Cardiac fibroblast (primary cell): ENCODE data around the gene SUPT3H.

Experiments used
- DNase-seq, 2 donors: peaks; one replicate each; pipeline versions ENCODE4 v3.0.0 to v3.0.0-alpha.2; 2010; ENCODE audit warnings: low read depth in 2 of 2
- H3K4me3 ChIP-seq, 2 donors: replicated peaks in 1 of 2; 1 replicate in 1 of 2; 2 replicates in 1 of 2; pipeline ENCODE4 v1.5.1; 2011; ENCODE audit warnings: low read depth in 2 of 2, low read length in 2 of 2, mild to moderate bottlenecking in 2 of 2, moderate library complexity in 1 of 2
- TF ChIP-seq, protein P1 (sequence below): IDR thresholded peaks from one replicate; pipeline ENCODE4 v1.5.1; 2011; ENCODE audit warnings: low read depth, mild to moderate bottlenecking, low read length, inconsistent platforms

The SUPT3H gene

GRCh38 chr6:44951253-44951747 lies 426.4 kb downstream of the SUPT3H start:
- no peak overlapping the region for H3K4me3 ChIP-seq
- no peak for DNase-seq
- TF ChIP-seq, protein P1, sequence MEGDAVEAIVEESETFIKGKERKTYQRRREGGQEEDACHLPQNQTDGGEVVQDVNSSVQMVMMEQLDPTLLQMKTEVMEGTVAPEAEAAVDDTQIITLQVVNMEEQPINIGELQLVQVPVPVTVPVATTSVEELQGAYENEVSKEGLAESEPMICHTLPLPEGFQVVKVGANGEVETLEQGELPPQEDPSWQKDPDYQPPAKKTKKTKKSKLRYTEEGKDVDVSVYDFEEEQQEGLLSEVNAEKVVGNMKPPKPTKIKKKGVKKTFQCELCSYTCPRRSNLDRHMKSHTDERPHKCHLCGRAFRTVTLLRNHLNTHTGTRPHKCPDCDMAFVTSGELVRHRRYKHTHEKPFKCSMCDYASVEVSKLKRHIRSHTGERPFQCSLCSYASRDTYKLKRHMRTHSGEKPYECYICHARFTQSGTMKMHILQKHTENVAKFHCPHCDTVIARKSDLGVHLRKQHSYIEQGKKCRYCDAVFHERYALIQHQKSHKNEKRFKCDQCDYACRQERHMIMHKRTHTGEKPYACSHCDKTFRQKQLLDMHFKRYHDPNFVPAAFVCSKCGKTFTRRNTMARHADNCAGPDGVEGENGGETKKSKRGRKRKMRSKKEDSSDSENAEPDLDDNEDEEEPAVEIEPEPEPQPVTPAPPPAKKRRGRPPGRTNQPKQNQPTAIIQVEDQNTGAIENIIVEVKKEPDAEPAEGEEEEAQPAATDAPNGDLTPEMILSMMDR, result no peak

DNA sequence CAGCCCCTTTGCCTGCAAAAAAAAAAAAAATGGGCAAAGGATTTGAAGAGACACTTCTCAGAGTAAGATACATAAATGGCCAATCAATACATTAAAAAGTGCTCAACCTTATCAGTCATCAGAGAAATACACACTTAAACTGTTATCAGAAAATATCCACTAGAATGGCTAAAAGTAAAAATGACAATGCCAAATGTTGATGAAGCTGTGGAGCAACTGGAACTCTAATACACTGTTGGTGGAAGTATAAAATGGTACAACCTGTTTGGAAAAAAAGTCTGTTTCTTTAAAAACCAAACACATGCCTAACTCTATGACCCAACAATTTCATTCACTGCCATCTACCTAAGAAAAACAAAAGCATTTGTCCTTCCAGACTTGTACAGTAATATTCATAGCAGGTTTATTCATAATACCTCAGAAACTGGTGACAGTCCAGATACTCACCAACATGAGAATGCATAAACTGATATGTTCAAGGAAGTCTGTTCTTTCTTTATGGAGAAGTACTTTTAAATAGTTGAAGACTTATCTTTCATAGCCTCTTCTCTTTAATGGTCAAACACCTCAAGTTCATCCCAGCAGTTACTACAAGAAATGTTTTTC lies 428.0 kb downstream of the SUPT3H start:
- TF ChIP-seq, protein P1, result no peak

GRCh38 chr6:44943541-44943940 lies 434.2 kb downstream of the SUPT3H start:
- DNase-seq, result no peak
- TF ChIP-seq, protein P1, result no peak
- H3K4me3 ChIP-seq, result no peak overlapping the region

More for the DNA sequence above, 428.0 kb downstream of the SUPT3H start:
- DNase-seq, result no peak
- no peak overlapping the region for H3K4me3 ChIP-seq

GRCh38 chr6:44942798-44943197 lies 434.9 kb downstream of the SUPT3H start:
- DNase-seq, result no peak
- TF ChIP-seq, protein P1, result no peak
- no peak overlapping the region for H3K4me3 ChIP-seq

GRCh38 chr6:44942201-44942600 lies 435.5 kb downstream of the SUPT3H start:
- no peak for DNase-seq
- H3K4me3 ChIP-seq, result no peak overlapping the region
- TF ChIP-seq, protein P1, result no peak

DNA sequence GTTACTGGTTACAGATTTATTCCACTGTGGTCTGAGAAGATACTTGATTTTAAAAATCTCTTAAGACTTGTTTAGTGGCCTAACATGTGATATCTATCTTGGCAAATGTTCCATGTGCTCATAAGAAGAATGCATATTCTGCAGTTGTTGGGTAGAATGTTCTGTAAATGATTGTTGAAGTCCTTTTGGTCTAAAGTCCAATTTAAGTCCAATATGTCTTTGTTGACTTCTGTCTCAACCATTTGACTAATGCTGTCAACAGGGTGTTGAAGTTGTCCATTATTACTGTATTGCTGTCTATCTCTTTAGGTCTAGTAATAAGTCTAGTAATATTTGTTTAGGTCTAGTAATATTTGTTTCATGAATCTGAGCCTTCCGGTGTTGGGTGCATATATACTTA lies 437.4 kb downstream of the SUPT3H start:
- DNase-seq, result no peak
- H3K4me3 ChIP-seq, result no peak overlapping the region
- TF ChIP-seq, protein P1, result no peak
